ENCODE data around the gene MAD1L1. TPM values are rescaled to one million over a fixed set of nuclear protein-coding genes. Genes with fewer than 3 reads are reported as not detected.
A peak's percentile ranks its signal among the peaks of the same experiment; 100 is the strongest.

The MAD1L1 gene
- polyA plus RNA-seq, 6 donors from 2014 or later, result 109 to 209 (median 158) TPM

GRCh38 chr7:1900847-1901246, 331.9 kb downstream of the MAD1L1 start:
- Mint-ChIP-seq H3K27me3 (no peaks in the 10 kb centered on the region), H3K4me3 (no peak overlapping the region), H3K4me1 (peaks cover 4 to 15% (median 4%) of the 10 kb centered on the region in 3 donors), H3K9me3 (no peaks in the 10 kb centered on the region), H3K36me3 (peaks cover 0 to 6% of the 10 kb centered on the region in 2 donors), H3K27ac (peak overlapping the region in 1 of 6 donors; percentile 16)
- ATAC-seq (ENCODE audit: low read depth in 2 of 2), result no peak
- DNase-seq, result no peak

DNA sequence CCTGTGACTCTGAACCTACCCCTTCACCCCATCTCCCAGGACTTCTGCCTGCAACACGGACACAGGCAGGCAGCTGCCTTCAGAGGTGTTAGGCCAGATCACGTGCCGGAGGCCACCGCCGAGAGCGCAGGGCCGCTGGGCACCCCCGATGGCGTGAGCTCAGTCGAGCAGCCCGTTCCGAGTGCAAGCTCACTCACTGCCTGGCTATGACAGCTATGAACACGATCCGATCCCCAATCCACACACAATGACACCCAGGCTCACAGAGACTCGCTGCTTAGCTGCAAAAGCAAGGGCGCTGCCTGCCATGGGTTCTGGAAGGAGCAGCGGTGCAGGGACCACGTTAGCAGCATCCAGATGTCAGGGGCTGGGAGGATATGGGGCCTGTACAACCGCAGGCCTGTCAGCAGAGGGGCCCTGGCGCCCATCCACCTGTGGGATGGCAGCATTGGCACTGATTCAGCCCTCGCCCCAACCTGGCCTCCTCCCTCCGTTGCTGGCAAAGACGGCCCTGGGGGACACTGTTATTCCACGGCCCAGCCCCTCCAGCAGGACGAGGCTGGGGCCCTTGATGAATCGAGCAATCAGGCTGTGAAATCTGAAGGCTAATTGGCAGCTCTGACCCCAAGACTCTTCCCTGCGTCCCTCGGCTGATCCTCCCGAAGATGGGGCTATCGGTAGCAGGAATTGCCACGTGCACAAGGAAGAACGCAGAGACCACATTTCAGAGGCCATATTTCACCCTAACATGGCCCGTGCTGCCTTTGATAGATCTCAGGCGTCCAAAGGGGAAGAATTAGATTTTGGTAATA, 332.6 kb downstream of the MAD1L1 start:
- no peak overlapping the region for H3K4me3 Mint-ChIP-seq
- H3K27me3 Mint-ChIP-seq, result no peaks in the 10 kb centered on the region
- H3K9me3 Mint-ChIP-seq, result no peaks in the 10 kb centered on the region
- peaks cover 0 to 6% of the 10 kb centered on the region in 2 donors for H3K36me3 Mint-ChIP-seq
- peaks cover 4 to 15% (median 4%) of the 10 kb centered on the region in 3 donors for H3K4me1 Mint-ChIP-seq
- H3K27ac Mint-ChIP-seq, result peak overlapping the region in 2 of 6 donors; percentile 53 to 83
- DNase-seq (no peak), ATAC-seq (ENCODE audit: low read depth in 2 of 2) (no peak)

- Mint-ChIP-seq H3K4me3 (peak overlapping the region in 1 of 8 donors; percentile 10), H3K36me3 (peaks cover 0 to 6% of the 10 kb centered on the region in 2 donors), H3K27me3 (no peaks in the 10 kb centered on the region), H3K27ac (peak overlapping the region in 1 of 6 donors; percentile 54), H3K9me3 (no peaks in the 10 kb centered on the region), H3K4me1 (peaks cover 4 to 15% (median 4%) of the 10 kb centered on the region in 3 donors)
- DNase-seq, result no peak
- ATAC-seq (ENCODE audit: low read depth in 2 of 2), result no peak
Measured at GRCh38 chr7:1899196-1899595, 333.5 kb downstream of the MAD1L1 start.

GRCh38 chr7:1898628-1899185, 334.0 kb downstream of the MAD1L1 start:
- Mint-ChIP-seq H3K27me3 (no peaks in the 10 kb centered on the region), H3K27ac (peak overlapping the region in 1 of 6 donors; percentile 14), H3K4me1 (peaks cover 4 to 20% (median 8%) of the 10 kb centered on the region in 3 donors), H3K36me3 (peaks cover 0 to 6% of the 10 kb centered on the region in 2 donors), H3K4me3 (no peak overlapping the region), H3K9me3 (no peaks in the 10 kb centered on the region)
- no peak for DNase-seq
- ATAC-seq (ENCODE audit: low read depth in 2 of 2), result no peak

DNA sequence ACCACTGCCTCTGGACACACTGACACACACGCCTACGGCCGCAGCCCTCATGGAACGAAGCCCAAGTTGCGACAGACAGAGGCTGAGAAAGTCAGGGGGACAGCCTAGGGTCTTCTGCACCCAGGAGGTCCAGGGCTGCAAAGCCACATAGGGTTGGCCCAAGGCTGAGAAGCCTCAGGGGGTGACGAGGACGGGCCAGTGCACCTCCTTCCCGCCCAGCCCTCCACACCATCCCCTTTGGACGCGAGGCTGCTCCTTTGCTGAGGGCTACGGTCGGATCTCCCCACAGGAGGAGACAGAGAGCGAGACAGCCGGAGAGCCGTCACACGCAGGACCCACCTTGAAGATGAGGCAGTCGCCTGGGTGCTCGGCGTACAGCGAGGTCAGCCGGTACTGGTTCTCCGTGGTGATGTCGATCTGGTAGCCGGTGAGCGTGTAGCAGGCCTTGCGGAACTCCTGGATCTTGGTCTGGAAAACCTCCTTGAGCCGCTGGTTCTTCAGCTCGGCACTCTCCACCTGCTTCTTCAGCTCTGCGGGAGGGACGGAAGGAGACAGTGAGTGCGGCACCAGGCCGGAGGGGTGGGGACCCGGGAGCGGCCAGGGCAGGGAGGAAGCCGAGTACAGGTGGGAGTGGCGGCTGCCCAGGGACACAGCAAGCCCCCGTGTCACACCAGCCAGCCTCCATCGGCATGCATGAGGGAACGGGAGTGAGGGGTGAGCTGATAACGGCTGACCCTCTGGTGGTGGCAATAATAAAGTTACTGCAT, 334.7 kb downstream of the MAD1L1 start:
- Mint-ChIP-seq H3K36me3 (peaks cover 0 to 6% of the 10 kb centered on the region in 2 donors), H3K9me3 (no peaks in the 10 kb centered on the region), H3K27me3 (no peaks in the 10 kb centered on the region), H3K4me1 (peaks cover 4 to 20% (median 9%) of the 10 kb centered on the region in 3 donors), H3K27ac (peak overlapping the region in 4 of 6 donors; percentile 1 to 83 (median 63)), H3K4me3 (peak overlapping the region in 2 of 8 donors; percentile 42 to 66)
- DNase-seq (no peak), ATAC-seq (ENCODE audit: low read depth in 2 of 2) (no peak)

- DNase-seq (no peak), ATAC-seq (ENCODE audit: low read depth in 2 of 2) (no peak)
- H3K4me1 Mint-ChIP-seq, result peaks cover 4 to 20% (median 9%) of the 10 kb centered on the region in 3 donors
- H3K9me3 Mint-ChIP-seq, result no peaks in the 10 kb centered on the region
- peak overlapping the region in 4 of 6 donors; percentile 34 to 83 (median 60) for H3K27ac Mint-ChIP-seq
- peaks cover 0 to 6% of the 10 kb centered on the region in 2 donors for H3K36me3 Mint-ChIP-seq
- H3K4me3 Mint-ChIP-seq, result no peak overlapping the region
- no peaks in the 10 kb centered on the region for H3K27me3 Mint-ChIP-seq
Measured at GRCh38 chr7:1897076-1897860, 335.5 kb downstream of the MAD1L1 start.

DNA sequence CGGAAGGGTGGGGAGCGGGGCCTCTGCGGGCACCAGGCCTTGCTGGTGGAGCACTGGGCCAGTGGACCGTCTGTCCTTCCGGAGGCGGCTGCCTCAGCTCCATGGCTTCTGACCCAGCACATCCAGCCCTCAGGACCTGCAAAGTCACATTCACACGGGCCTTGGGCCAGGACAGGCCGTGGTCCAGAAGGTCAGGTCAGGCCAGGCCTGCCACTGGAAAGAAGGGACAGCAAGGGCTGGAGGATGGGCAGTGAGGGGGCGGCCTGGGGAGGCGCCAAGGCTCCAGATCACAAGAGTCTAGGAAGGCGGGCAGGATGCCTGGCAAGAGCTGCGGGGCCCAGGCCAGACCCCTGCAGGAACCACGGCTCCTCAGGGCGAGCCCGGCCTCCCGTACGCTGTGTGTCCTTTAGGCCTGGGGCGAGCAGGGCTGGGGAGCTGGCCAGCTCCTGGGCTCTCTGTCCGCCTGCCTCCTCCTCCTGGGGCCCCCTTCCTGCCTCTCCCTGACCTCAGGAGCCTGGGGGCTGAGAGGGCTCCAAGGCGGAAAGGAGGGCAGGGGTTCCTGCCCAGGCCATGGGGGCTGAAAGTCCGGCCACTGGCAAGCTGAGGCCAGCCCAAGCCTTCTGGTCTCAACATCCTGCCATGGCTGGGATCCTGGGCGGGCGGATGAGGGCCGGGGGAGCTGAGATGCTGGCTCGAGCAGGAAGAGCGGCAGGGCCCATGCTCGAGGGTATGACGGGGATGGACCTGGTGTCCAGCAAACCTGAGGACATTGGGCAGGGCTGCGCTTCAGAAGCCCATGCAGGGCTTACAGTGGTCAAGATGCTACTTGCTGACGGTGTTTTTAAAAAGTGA, 336.9 kb downstream of the MAD1L1 start:
- Mint-ChIP-seq H3K27ac (peak overlapping the region in 3 of 6 donors; percentile 38 to 76 (median 47)), H3K4me1 (peaks cover 8 to 20% (median 13%) of the 10 kb centered on the region in 3 donors), H3K9me3 (no peaks in the 10 kb centered on the region), H3K4me3 (no peak overlapping the region), H3K36me3 (peaks cover 0 to 6% of the 10 kb centered on the region in 2 donors), H3K27me3 (no peaks in the 10 kb centered on the region)
- DNase-seq, result no peak
- ATAC-seq (ENCODE audit: low read depth in 2 of 2), result no peak

DNA sequence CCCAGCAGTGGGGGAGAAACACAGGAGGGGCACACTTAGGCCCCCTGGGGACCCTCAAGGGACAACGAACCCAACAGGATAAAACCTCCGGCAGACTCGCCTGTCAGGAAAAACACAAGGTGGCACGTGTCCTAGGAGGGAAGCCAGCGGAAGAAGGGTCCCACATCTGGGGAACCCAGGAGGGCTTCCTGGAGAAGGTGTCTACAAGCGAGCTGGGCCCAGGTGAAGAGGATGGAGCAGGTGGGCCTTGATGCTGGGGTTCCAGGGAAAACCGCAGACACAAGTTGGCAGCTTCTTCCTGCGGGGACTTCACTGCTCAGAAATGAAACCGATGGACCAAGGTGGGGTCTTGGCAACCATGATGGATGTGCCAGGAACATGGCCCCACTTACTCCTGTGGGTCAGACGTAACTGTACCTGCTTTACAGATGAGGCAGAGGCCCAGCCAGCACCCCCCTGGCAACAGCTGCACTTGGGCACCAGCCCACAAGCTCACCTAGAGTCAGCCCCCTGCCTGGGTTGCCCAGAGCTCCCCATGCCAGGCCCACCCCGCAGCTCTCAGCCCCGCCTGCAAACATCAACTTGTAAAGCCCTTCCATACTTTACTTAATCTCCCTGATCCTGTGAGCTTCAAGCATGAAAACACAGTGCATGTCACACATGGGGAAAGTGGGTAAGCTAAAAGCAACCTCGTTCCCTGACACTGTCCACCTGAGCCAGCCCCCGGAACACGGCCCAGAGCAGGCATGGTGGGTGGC, 337.7 kb downstream of the MAD1L1 start:
- H3K27me3 Mint-ChIP-seq, result no peaks in the 10 kb centered on the region
- peaks cover 10 to 23% (median 17%) of the 10 kb centered on the region in 3 donors for H3K4me1 Mint-ChIP-seq

DNA sequence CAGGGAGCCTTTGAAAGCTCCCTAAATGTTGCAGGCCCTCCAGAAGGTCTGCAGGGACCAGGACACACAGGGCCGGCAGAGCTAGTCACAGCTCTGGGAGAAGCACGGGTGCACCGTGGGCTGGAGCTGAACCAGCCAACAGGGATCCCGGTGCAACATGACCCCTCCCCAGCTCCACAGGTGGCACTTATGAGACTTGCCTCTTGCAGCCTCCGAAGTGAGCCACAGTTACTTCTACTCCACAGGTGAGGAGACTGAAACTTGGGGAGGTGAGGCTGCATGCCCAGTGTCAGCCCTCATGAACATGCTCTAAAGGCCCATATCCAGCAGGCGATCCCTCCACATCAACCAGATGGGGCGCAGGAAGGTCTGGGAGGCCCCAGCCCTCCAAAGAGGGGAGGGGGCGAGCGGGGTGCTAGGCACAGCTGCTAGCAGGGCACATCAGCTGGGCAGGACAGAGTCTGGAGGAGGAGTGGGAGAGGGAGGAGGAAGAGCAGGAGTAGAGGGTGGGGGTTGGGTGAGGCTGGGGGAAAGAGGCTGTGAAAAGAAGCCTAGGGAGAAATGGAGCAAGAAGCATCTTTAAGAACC, 338.3 kb downstream of the MAD1L1 start:
- ATAC-seq (ENCODE audit: low read depth in 2 of 2), result no peak
- H3K27me3 Mint-ChIP-seq, result no peaks in the 10 kb centered on the region
- peak overlapping the region in 1 of 6 donors; percentile 53 for H3K27ac Mint-ChIP-seq

More for the DNA sequence above, 337.7 kb downstream of the MAD1L1 start:
- H3K27ac Mint-ChIP-seq, result peak overlapping the region in 1 of 6 donors; percentile 47
- H3K9me3 Mint-ChIP-seq, result no peaks in the 10 kb centered on the region
- H3K36me3 Mint-ChIP-seq, result peaks cover 0 to 6% of the 10 kb centered on the region in 2 donors
- ATAC-seq (ENCODE audit: low read depth in 2 of 2), result no peak
- H3K4me3 Mint-ChIP-seq, result no peak overlapping the region
- no peak for DNase-seq

GRCh38 chr7:1893451-1893850, 339.3 kb downstream of the MAD1L1 start:
- DNase-seq (no peak), ATAC-seq (ENCODE audit: low read depth in 2 of 2) (no peak)
- H3K4me1 Mint-ChIP-seq, result peaks cover 6 to 24% (median 12%) of the 10 kb centered on the region in 3 donors
- no peaks in the 10 kb centered on the region for H3K27me3 Mint-ChIP-seq
- H3K36me3 Mint-ChIP-seq, result peaks cover 3 to 6% of the 10 kb centered on the region in 2 donors
- peak overlapping the region in 2 of 6 donors; percentile 52 to 67 for H3K27ac Mint-ChIP-seq
- H3K9me3 Mint-ChIP-seq, result no peaks in the 10 kb centered on the region
- H3K4me3 Mint-ChIP-seq, result peak overlapping the region in 1 of 8 donors; percentile 22

More for the DNA sequence above, 338.3 kb downstream of the MAD1L1 start:
- H3K4me1 Mint-ChIP-seq, result peaks cover 7 to 26% (median 14%) of the 10 kb centered on the region in 3 donors
- peaks cover 0 to 6% of the 10 kb centered on the region in 2 donors for H3K36me3 Mint-ChIP-seq
- peak overlapping the region in 1 of 8 donors; percentile 25 for H3K4me3 Mint-ChIP-seq
- H3K9me3 Mint-ChIP-seq, result no peaks in the 10 kb centered on the region
- DNase-seq, result no peak

DNA sequence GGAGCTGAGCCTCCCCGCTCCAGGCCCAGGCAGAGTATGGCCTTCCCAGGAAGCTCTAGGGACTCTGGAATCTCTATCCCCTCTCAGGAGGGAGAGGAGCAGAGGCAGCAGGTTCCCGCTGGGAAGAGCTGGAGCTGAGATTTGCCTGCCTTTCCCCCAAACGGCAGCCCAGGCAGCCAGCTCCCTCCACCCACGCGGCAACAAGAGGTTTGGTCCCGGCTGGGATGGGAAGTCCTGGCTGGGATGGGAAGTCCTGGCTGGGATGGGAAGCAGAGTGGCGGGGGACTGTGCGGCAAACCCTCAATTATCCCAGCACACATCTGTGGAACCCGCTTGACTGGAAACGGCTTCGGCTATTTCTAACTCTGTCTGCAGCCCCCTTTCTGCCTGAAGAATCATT, 339.7 kb downstream of the MAD1L1 start:
- Mint-ChIP-seq H3K36me3 (peaks cover 6 to 7% of the 10 kb centered on the region in 2 donors), H3K27me3 (no peaks in the 10 kb centered on the region)

More for the DNA sequence above, 339.7 kb downstream of the MAD1L1 start:
- no peak for ATAC-seq (ENCODE audit: low read depth in 2 of 2)
- DNase-seq, result no peak
- Mint-ChIP-seq H3K9me3 (no peaks in the 10 kb centered on the region), H3K4me1 (peaks cover 6 to 24% (median 15%) of the 10 kb centered on the region in 3 donors), H3K27ac (peak overlapping the region in 2 of 6 donors; percentile 36 to 52), H3K4me3 (no peak overlapping the region)

Measured in naive B cell (primary cell).